HTERT RPE-1 (cell line): ENCODE measurements around the gene AGAP6.
"Not testable (repeated sequence)": the region's sequence is repeated elsewhere in the genome, so short reads cannot be mapped to it uniquely, and the experiment has no call there.

Source experiments
- in situ Hi-C: fragments of 300-500 bp; cut with MboI; formaldehyde crosslinking; loops from 4 replicates; pipeline ENCODE4 v1.14.3; 2020; ENCODE audit warnings: low sequenced_read_pairs

AGAP6 gene

GRCh38 chr10:50024716-50025383 is 36.6 kb downstream of the AGAP6 start:
- in situ Hi-C loops = not testable (repeated sequence)

- in situ Hi-C loops = no loop called here
Observed at GRCh38 chr10:50025627-50026026, 37.4 kb downstream of the AGAP6 start.

- in situ Hi-C loops = no loop called here
Observed at GRCh38 chr10:50027195-50027594, 39.0 kb downstream of the AGAP6 start.

GRCh38 chr10:50033481-50033880 is 45.3 kb downstream of the AGAP6 start:
- in situ Hi-C loops = no loop called here

- in situ Hi-C loops = not testable (repeated sequence)
Observed at GRCh38 chr10:50035337-50035736, 47.1 kb downstream of the AGAP6 start.

GRCh38 chr10:50044941-50045664 is 56.9 kb downstream of the AGAP6 start:
- in situ Hi-C loops = no loop called here

GRCh38 chr10:50046457-50046856 is 58.3 kb downstream of the AGAP6 start:
- in situ Hi-C loops = not testable (repeated sequence)

GRCh38 chr10:50047594-50047993 is 59.4 kb downstream of the AGAP6 start:
- in situ Hi-C loops = not testable (repeated sequence)

GRCh38 chr10:50051995-50052660 is 63.9 kb downstream of the AGAP6 start:
- in situ Hi-C loops = not testable (repeated sequence)

GRCh38 chr10:50052778-50053376 is 64.7 kb downstream of the AGAP6 start:
- in situ Hi-C loops = not testable (repeated sequence)

- in situ Hi-C loops = not testable (repeated sequence)
Observed at GRCh38 chr10:50055494-50056292, 67.5 kb downstream of the AGAP6 start.

- in situ Hi-C loops = not testable (repeated sequence)
Observed at GRCh38 chr10:50056654-50057053, 68.4 kb downstream of the AGAP6 start.

- in situ Hi-C loops = not testable (repeated sequence)
Observed at GRCh38 chr10:50058727-50059126, 70.5 kb downstream of the AGAP6 start.

GRCh38 chr10:50059946-50060345 is 71.7 kb downstream of the AGAP6 start:
- in situ Hi-C loops = not testable (repeated sequence)
